ENCODE results near the gene YARS1. TPM values are rescaled to one million over a fixed set of nuclear protein-coding genes. Genes with fewer than 3 reads are reported as not detected.

YARS1 gene
- total RNA-seq, 1 experiment from 2014 or later, result 244 TPM

- no peak for ATAC-seq
- ChIA-PET CTCF (interaction anchor here (0.5 to 5.4 kb wide), 4 partner anchors 23 to 255 kb away, joined by 3 to 108 read pairs (median 4); no protein-coding TSS in a partner anchor), POLR2A (interaction anchor here (0.7 to 1.2 kb wide), 2 partner anchors 63 to 328 kb away, joined by 3 to 4 read pairs; no protein-coding TSS in a partner anchor), RAD21 (ENCODE audit: low non-redundant PET in 1 of 2, low total read pairs in 2 of 2, uncharacterized antibody in 2 of 2, unreplicated experiment in 2 of 2) (interaction anchor here (0.6 to 8.0 kb wide), 3 partner anchors 63 to 66 kb away, joined by 3 to 41 read pairs (median 31); no protein-coding TSS in a partner anchor)
- Histone ChIP-seq H3K27ac (ENCODE audit: low read depth, low read length) (peak overlapping the region; percentile 44), H3K9ac (ENCODE audit: low read length) (no peak overlapping the region), H3K27me3 (ENCODE audit: insufficient read depth, low read length) (no peaks in the 10 kb centered on the region), H3K4me2 (ENCODE audit: low read length) (no peak overlapping the region), H3K4me3 (replicated peaks in 1 of 2; ENCODE audit: low read depth in 1 of 2, low read length in 2 of 2) (no peak overlapping the region), H3K36me3 (ENCODE audit: control insufficient read depth in 1 of 2, insufficient read depth in 2 of 2, low read length in 2 of 2) (peaks cover 32 to 36% of the 10 kb centered on the region in 2 experiments; a peak in 3 of 4 replicates), H4K20me1 (ENCODE audit: insufficient read depth) (no peaks in the 10 kb centered on the region), H3K4me1 (ENCODE audit: control insufficient read depth in 1 of 2, insufficient read depth in 2 of 2, low read length in 2 of 2) (peaks cover 5 to 20% of the 10 kb centered on the region in 2 experiments), H2AFZ (ENCODE audit: low read depth, low read length, poor library complexity, severe bottlenecking) (no peak overlapping the region), H3K9me3 (ENCODE audit: control insufficient read depth in 1 of 2, insufficient read depth in 1 of 2, low read depth in 1 of 2, low read length in 2 of 2) (no peaks in the 10 kb centered on the region), H3K9me2 (ENCODE audit: insufficient read depth) (no peaks in the 10 kb centered on the region), H3K79me2 (ENCODE audit: insufficient read depth, low read length) (no peaks in the 10 kb centered on the region)
- TF ChIP-seq TCF7L2 (IDR thresholded peaks at IDR 0.05; ENCODE audit: borderline replicate concordance, extremely low read depth, insufficient read depth, insufficient read length) (peak; percentile 17), POLR2AphosphoS5 (IDR thresholded peaks at IDR 0.05; ENCODE audit: low read depth, low read length) (peak; percentile 35), POLR2A (IDR thresholded peaks at IDR 0.05; ENCODE audit: borderline replicate concordance, extremely low read depth, insufficient read depth, insufficient read length) (no peak), SIN3A (IDR thresholded peaks at IDR 0.05; ENCODE audit: low read depth) (0 out of 2 replicates have a peak, but pooled peaks have one; percentile 1), ZNF274 (IDR thresholded peaks at IDR 0.05; ENCODE audit: low read depth, low read length) (no peak), ZFX (IDR thresholded peaks at IDR 0.05) (no peak)
- intact Hi-C loops (cut with micrococcal nuclease), result no loop called here
- no peak for DNase-seq (ENCODE audit: low read depth, low spot score)
- TSS peak; percentile 68 for BruUV-seq (replicated peaks)
These were observed 42.1 kb downstream of the YARS1 start for GRCh38 chr1:32774950-32775634.

- Histone ChIP-seq H3K4me2 (ENCODE audit: low read length) (no peak overlapping the region), H3K79me2 (ENCODE audit: insufficient read depth, low read length) (no peaks in the 10 kb centered on the region), H3K4me3 (replicated peaks in 1 of 2; ENCODE audit: low read depth in 1 of 2, low read length in 2 of 2) (no peak overlapping the region), H3K4me1 (ENCODE audit: control insufficient read depth in 1 of 2, insufficient read depth in 2 of 2, low read length in 2 of 2) (peaks cover 11 to 27% of the 10 kb centered on the region in 2 experiments), H3K27me3 (ENCODE audit: insufficient read depth, low read length) (no peaks in the 10 kb centered on the region), H2AFZ (ENCODE audit: low read depth, low read length, poor library complexity, severe bottlenecking) (no peak overlapping the region), H3K27ac (ENCODE audit: low read depth, low read length) (peak overlapping the region; percentile 13), H3K9me3 (ENCODE audit: control insufficient read depth in 1 of 2, insufficient read depth in 1 of 2, low read depth in 1 of 2, low read length in 2 of 2) (no peaks in the 10 kb centered on the region), H3K9ac (ENCODE audit: low read length) (no peak overlapping the region), H3K9me2 (ENCODE audit: insufficient read depth) (no peaks in the 10 kb centered on the region), H3K36me3 (ENCODE audit: control insufficient read depth in 1 of 2, insufficient read depth in 2 of 2, low read length in 2 of 2) (peaks cover 26 to 30% of the 10 kb centered on the region in 2 experiments; a peak in 3 of 4 replicates), H4K20me1 (ENCODE audit: insufficient read depth) (no peaks in the 10 kb centered on the region)
- no peak for DNase-seq (ENCODE audit: low read depth, low spot score)
- ChIA-PET CTCF (interaction anchor here (0.9 to 5.4 kb wide), 4 partner anchors 43 to 253 kb away, joined by 3 to 108 read pairs (median 5); no protein-coding TSS in a partner anchor), POLR2A (interaction anchor here (1.2 kb wide), 1 partner anchor 62 kb away, joined by 4 read pairs; no protein-coding TSS in a partner anchor), RAD21 (ENCODE audit: low non-redundant PET in 1 of 2, low total read pairs in 2 of 2, uncharacterized antibody in 2 of 2, unreplicated experiment in 2 of 2) (interaction anchor here (0.6 to 8.0 kb wide), 3 partner anchors 62 to 65 kb away, joined by 3 to 41 read pairs (median 31); no protein-coding TSS in a partner anchor)
- no TSS peak for BruUV-seq (replicated peaks)
- TF ChIP-seq RAD21 (IDR thresholded peaks at IDR 0.05; ENCODE audit: low read depth), result no peak
- 0 out of 2 replicates have a peak, but pooled peaks have one; percentile 6 for TF ChIP-seq POLR2AphosphoS5 (IDR thresholded peaks at IDR 0.05; ENCODE audit: low read depth, low read length)
- ATAC-seq, result no peak
- intact Hi-C loops (cut with micrococcal nuclease), result no loop called here
These were observed 42.7 kb downstream of the YARS1 start for GRCh38 chr1:32774464-32774808.
